HG02981 (cell line): Measurements from ENCODE around the gene SORCS1.

Experiments used
- ATAC-seq: cut with Tn5 transposase; IDR thresholded peaks from one replicate; pipeline ENCODE4 v1.9.1; 2021; ENCODE audit warnings: mild to moderate bottlenecking, moderate library complexity; ENCODE audit not compliant: unreplicated experiment

The SORCS1 gene

GRCh38 chr10:107163881-107164861, at the start of gene SORCS1:
Gene SORCS1, minus strand, starts transcription at chr10:107164706.
- ATAC-seq: no peak

GRCh38 chr10:107214261-107214660, 49.8 kb upstream of the SORCS1 start:
- ATAC-seq: no peak

GRCh38 chr10:107213861-107214260, 49.4 kb upstream of the SORCS1 start:
- ATAC-seq: no peak

GRCh38 chr10:107206833-107207232, 42.3 kb upstream of the SORCS1 start:
- no peak for ATAC-seq

- no peak for ATAC-seq
Measured at GRCh38 chr10:107169516-107169915, 5.0 kb upstream of the SORCS1 start.

- no peak for ATAC-seq
Measured at GRCh38 chr10:107168738-107169137, 4.2 kb upstream of the SORCS1 start.

GRCh38 chr10:107166403-107166802, 1.9 kb upstream of the SORCS1 start:
- no peak for ATAC-seq

GRCh38 chr10:107164992-107165391, 486 bp upstream of the SORCS1 start:
- no peak for ATAC-seq

GRCh38 chr10:107163076-107163855, 1.2 kb downstream of the SORCS1 start:
- ATAC-seq: no peak

GRCh38 chr10:107160866-107161265, 3.6 kb downstream of the SORCS1 start:
- ATAC-seq: no peak

GRCh38 chr10:107159871-107160270, 4.6 kb downstream of the SORCS1 start:
- ATAC-seq: no peak

- no peak for ATAC-seq
Measured at GRCh38 chr10:107157071-107157470, 7.4 kb downstream of the SORCS1 start.

GRCh38 chr10:107152087-107152486, 12.4 kb downstream of the SORCS1 start:
- no peak for ATAC-seq

GRCh38 chr10:107148906-107149305, 15.6 kb downstream of the SORCS1 start:
- ATAC-seq: no peak

- no peak for ATAC-seq
Measured at GRCh38 chr10:107144490-107144889, 20.0 kb downstream of the SORCS1 start.

- no peak for ATAC-seq
Measured at GRCh38 chr10:107141524-107142061, 22.9 kb downstream of the SORCS1 start.

GRCh38 chr10:107139237-107139636, 25.3 kb downstream of the SORCS1 start:
- ATAC-seq: no peak

GRCh38 chr10:107133656-107134055, 30.9 kb downstream of the SORCS1 start:
- no peak for ATAC-seq

GRCh38 chr10:107129000-107129399, 35.5 kb downstream of the SORCS1 start:
- no peak for ATAC-seq

GRCh38 chr10:107126512-107127065, 37.9 kb downstream of the SORCS1 start:
- ATAC-seq: no peak

- no peak for ATAC-seq
Measured at GRCh38 chr10:107122703-107123102, 41.8 kb downstream of the SORCS1 start.
